CD1c-positive myeloid dendritic cell (primary cell): ENCODE data around the gene ZFP62.
"Not testable (repeated sequence)": the region's sequence is repeated elsewhere in the genome, so short reads cannot be mapped to it uniquely, and the experiment has no call there.

ENCODE experiments used
- DNase-seq: peaks from one replicate; pipeline ENCODE4 v3.0.0-alpha.2; 2016; ENCODE audit errors: extremely low spot score

The ZFP62 gene

GRCh38 chr5:180830253-180831138, 30.6 kb downstream of the ZFP62 start:
- DNase-seq = peak; percentile 90

DNA sequence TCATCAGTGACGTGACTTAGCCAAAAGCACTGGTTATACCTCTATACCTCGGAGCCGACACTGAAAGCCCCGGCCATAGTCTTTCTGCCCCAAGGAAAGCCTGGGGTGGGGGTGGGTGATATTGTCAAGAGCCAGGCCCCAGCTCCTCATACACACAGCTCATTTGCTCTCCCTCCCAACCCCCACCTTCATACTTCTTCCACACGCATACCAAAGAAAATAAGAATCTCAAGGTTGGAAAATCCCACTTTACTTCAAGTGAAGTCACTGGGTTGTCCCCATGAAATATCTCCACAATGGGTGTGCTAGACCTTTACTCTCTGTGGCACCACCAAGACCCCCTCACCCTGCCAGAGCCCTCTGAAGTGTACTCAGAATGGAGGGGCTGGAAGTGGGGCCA, 31.4 kb downstream of the ZFP62 start:
- peak; percentile 51 for DNase-seq

DNA sequence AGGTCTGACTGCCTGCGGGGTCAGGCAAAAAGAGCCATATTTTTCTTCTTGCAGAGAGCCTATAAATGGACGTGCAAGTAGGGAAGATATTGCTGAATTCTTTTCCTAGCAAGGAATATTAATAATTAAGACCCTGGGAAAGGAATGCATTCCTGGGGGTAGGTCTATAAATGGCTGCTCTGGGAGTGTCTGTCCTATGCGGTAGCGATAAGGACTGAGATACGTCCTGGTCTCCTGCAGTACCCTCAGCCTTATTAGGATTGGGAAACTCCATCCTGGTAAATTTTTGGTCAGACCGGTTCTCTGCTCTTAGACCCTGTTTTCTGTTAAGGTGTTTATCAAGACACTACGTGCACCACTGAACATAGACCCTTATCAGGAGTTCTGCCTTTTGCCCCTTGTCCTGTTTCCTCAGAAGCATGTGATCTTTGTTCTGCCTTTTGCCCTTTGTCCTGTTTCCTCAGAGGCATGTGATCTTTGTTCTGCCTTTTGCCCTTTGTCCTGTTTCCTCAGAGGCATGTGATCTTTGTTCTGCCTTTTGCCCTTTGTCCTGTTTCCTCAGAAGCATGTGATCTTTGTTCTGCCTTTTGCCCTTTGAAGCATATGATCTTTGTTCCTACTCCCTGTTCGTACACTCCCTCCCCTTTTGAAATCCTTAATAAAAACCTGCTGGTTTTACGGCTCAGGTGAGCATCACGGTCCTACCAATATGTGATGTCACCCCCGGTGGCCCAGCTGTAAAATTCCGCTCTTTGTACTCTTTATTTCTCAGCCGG, 32.1 kb downstream of the ZFP62 start:
- DNase-seq = peak; percentile 77

DNA sequence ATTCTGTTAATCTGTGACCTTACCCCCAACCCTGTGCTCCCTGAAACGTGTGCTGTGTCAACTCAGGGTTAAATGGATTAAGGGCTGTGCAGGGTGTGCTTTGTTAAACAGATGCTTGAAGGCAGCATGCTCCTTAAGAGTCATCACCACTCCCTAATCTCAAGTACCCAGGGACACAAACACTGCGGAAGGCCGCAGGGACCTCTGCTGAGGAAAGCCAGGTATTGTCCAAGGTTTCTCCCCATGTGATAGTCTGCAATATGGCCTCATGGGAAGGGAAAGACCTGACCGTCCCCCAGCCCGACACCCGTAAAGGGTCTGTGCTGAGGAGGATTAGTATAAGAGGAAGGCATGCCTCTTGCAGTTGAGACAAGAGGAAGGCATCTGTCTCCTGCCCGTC, 33.7 kb downstream of the ZFP62 start:
- DNase-seq = not testable (repeated sequence)

GRCh38 chr5:180825768-180826525, 35.1 kb downstream of the ZFP62 start:
- DNase-seq = peak; percentile 63

GRCh38 chr5:180824630-180825476, 36.2 kb downstream of the ZFP62 start:
- DNase-seq = no peak

GRCh38 chr5:180823940-180824629, 37.0 kb downstream of the ZFP62 start:
- no peak for DNase-seq

GRCh38 chr5:180823346-180823745, 37.7 kb downstream of the ZFP62 start:
- no peak for DNase-seq

- no peak for DNase-seq
Observed at GRCh38 chr5:180821538-180821937, 39.5 kb downstream of the ZFP62 start.

DNA sequence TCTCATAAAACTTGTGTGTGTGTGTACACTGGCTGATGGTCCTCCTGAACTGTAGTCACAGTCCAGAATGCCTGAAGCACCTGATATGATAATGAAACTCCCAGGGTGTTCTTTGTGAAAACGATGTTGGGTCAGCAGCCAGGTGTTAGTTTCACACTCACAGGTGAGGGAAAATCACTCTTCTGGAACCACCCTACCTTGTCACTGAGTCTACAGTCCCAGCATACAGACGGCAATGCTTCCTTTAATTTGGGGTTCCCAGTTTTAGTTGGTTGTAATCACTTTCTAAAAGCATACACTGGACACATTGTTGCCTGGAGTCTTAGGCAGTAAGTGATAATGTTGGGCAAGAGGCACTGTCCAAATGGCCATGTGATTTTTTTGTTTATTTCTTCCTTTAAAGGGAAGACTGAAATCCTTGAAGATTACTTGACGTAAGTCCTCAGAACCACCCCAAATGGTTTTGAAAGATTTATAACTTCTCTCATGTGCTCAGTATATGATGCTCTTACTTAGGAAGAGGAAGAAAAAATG, 40.2 kb downstream of the ZFP62 start:
- DNase-seq = peak; percentile 95

- DNase-seq = no peak
Observed at GRCh38 chr5:180818677-180819341, 42.3 kb downstream of the ZFP62 start.

- peak; percentile 87 for DNase-seq
Observed at GRCh38 chr5:180817893-180818674, 43.0 kb downstream of the ZFP62 start.

DNA sequence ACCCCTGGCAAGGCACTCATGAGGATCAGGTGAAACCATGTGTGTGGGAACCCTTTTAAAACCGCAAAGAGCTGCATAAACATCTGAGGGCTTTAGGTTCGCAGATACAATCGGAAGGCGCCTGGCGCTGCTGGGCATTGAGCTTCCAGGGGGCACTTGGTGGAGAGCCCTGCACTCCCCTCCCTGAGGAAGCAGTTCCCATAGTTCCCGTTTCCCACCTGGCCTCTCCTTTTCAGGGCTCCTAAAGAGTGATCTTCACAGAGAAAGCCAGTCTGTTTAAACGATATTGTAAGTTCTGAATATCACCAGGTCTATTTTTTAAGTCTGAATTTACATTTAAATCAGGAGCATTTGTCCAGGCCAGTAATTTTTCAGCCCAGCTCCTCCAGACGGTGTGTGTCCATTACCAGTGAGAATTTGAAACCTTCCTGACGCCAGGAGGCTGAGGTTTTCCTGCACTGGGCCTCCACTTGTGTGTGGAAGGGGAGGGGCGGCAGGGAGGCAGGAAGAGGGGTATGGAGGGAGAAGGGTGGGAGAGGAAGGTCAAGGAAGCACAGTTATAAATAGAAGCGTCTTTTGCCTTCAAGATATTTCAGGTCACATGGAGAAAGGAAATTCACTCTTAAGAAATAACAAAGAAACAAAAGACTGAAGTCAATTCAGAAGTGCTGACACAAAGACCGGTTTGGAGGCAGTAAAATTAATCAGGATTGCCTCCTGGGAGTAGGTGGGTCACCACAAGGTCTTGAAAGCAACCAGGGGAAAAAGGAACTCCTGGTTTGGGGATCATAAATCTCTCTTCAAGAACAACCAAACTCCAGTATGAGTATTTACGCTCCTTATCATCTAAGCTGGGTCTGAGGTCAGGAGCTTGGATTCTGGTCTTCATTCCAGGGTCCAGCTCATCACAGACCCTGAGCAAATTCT, 44.2 kb downstream of the ZFP62 start:
- DNase-seq = peak; percentile 78

DNA sequence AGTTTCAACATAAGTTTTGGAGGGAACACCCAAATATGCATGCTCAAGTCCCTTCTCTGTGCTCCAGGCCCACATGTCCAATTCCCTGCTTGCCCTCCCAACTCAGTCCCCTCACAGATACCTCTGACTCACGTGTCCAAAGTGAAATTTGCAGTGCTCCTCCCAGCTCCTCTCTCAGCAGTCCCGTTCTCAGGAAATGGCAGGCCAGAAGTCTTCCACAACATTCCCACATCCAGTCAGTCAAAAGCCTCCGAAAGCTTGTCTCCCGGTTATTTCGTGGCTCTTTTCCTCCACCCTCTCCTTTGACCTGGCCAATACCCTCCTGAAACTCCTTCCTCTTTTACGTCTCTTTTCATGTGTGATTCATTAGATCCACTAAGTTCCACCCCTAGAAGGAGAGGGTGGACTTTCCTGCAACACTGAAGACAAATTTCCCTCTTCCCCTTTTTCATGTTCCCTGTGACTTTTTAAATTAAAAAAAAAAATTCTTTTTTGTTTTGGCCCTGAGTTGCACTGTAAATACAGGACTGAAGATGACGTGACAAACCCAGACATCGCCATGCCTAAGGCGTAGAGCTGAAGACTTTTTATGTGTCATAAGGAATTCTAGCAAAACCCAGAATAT, 45.7 kb downstream of the ZFP62 start:
- DNase-seq = peak; percentile 92

- DNase-seq = peak; percentile 45
Observed at GRCh38 chr5:180813420-180813819, 47.7 kb downstream of the ZFP62 start.

DNA sequence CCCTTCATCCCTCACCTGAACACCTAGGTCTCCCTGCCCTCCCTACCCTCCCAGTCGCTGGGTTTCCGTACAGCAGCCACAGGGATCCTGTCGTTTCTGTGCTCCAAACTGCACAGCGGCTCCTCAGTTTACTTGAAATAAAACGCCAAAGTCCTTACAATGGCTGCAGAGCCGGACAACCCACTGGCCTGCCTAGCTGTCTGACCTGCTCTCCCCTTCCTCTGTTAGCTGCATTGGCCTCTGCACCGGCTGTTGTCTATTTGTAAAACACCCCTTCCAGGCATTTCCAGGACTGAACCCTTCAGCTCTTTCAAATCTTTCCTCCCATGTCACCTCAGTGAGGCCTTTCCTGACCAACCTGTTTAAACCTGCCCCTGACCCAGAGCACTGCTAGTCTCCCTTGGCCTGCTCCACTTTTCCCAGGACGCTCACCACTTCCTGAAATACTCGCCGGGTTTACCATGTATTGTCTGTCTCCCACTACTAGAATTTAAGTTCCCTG, 49.4 kb downstream of the ZFP62 start:
- DNase-seq = peak; percentile 54

DNA sequence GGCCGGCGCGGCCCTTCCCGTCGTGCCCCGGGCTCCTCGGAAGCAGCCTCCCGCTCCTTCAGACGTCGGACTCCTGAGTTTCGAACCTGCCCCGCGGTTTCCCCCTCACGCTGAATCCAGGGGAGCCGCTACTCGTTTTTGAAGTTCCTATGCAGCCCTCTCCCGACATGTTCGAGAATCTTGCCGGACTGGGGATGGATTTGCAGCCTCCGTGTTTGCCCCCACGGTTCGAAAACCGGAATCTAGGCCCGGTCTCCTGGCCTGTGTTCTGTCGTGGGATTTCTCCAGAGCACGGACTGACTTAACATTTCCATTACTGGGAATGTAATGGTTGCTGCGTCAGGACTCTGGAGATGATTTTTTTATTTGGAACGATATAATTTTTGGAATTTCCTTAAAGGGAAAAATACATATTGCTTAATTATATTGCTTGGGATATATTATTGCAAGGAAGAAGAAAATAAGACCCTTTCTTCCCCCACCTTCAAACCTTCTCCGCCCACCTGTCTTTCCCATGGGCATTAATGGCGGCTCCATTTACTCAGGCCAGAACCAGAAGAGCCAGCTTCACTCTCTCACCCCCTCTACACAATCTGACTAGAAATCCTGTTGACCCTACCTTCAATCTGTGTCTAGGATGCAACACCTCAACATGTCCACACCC, 50.0 kb downstream of the ZFP62 start:
- peak; percentile 38 for DNase-seq
